Frontal cortex (tissue), 4 donors: Measurements from ENCODE around the gene NUDT17. TPM values are rescaled to one million over a fixed set of nuclear protein-coding genes. Genes with fewer than 3 reads are reported as not detected.

ENCODE experiments used
- DNase-seq, 2 donors: peaks; one replicate each; pipeline ENCODE4 v3.0.0; 2012; ENCODE audit warnings: low spot score in 2 of 2
- FAIRE-seq: peaks from 2 replicates; lab custom pipeline; 2012; peaks lifted over from hg19 to GRCh38; lab: Jason Lieb, UNC
- small RNA-seq: library from RNA; depleted of rRNA; stranded (forward); fragments of <200 nt; gene quantifications from one replicate; pipeline ENCODE3, GENCODE V24; 2014
- total RNA-seq: library from RNA; depleted of rRNA; stranded (reverse); fragments of >200 nt; gene quantifications from one replicate; pipeline ENCODE4 v1.2.3, GENCODE V29; 2014
- donor health status: control.
- donor health status: control.
- donor health status: control.

NUDT17 gene
- total RNA-seq, 1 donor from 2014 or later = 2.4 TPM

GRCh38 chr1:145886390-145886789 is 41.0 kb downstream of the NUDT17 start:
- no peak for FAIRE-seq
- DNase-seq = no peak

GRCh38 chr1:145886816-145887215 is 41.4 kb downstream of the NUDT17 start:
- DNase-seq (no peak), FAIRE-seq (no peak)

- DNase-seq = no peak
- FAIRE-seq = no peak
These were observed 42.2 kb downstream of the NUDT17 start for GRCh38 chr1:145887631-145888030.

GRCh38 chr1:145889722-145890121 is 44.3 kb downstream of the NUDT17 start:
- FAIRE-seq = no peak

GRCh38 chr1:145891143-145891542 is 45.7 kb downstream of the NUDT17 start:
- DNase-seq (no peak), FAIRE-seq (no peak)

More at GRCh38 chr1:145889722-145890121, 44.3 kb downstream of the NUDT17 start:
- no peak for DNase-seq

- no peak for FAIRE-seq
- DNase-seq = peak; percentile 77 to 86
These were observed 46.4 kb downstream of the NUDT17 start for GRCh38 chr1:145891587-145892485.

- DNase-seq (no peak), FAIRE-seq (no peak)
These were observed 47.2 kb downstream of the NUDT17 start for GRCh38 chr1:145892486-145893087.

GRCh38 chr1:145893306-145894055 is 48.1 kb downstream of the NUDT17 start:
- DNase-seq (no peak), FAIRE-seq (no peak)

- no peak for FAIRE-seq
These were observed 50.0 kb downstream of the NUDT17 start for GRCh38 chr1:145895471-145895870.

GRCh38 chr1:145897969-145898368 is 52.5 kb downstream of the NUDT17 start:
- no peak for FAIRE-seq
- no peak for DNase-seq

More at GRCh38 chr1:145895471-145895870, 50.0 kb downstream of the NUDT17 start:
- no peak for DNase-seq

Small RNAs within 50 kb of the gene (small RNA-seq; reads per million reads assigned to genes)
- gene MIR6736 = not detected

Other genes starting within 250 kb of the NUDT17 start
- gene GPR89A, start 237.6 kb upstream of the NUDT17 start, total RNA-seq = 36.3 TPM
- gene PDZK1, start 138.3 kb upstream of the NUDT17 start, total RNA-seq = 0.82 TPM
- not detected for gene CD160, start 126.1 kb upstream of the NUDT17 start, total RNA-seq
- gene RNF115, start 21.5 kb upstream of the NUDT17 start, total RNA-seq = 26.5 TPM
- 30.6 TPM for gene POLR3C, start 21.4 kb upstream of the NUDT17 start, total RNA-seq
- gene PIAS3, start 13.5 kb downstream of the NUDT17 start, total RNA-seq = 6.1 TPM
- 0.82 TPM for gene ANKRD35, start 40.2 kb downstream of the NUDT17 start, total RNA-seq
- gene ITGA10, start 64.4 kb downstream of the NUDT17 start, total RNA-seq = 0.82 TPM
- gene PEX11B, start 73.1 kb downstream of the NUDT17 start, total RNA-seq = 35.5 TPM
- 81.1 TPM for gene RBM8A, start 81.9 kb downstream of the NUDT17 start, total RNA-seq
- gene LIX1L, start 112.4 kb downstream of the NUDT17 start, total RNA-seq = 17.1 TPM
- 1.6 TPM for gene ANKRD34A, start 118.9 kb downstream of the NUDT17 start, total RNA-seq
- 14.7 TPM for gene POLR3GL, start 119.1 kb downstream of the NUDT17 start, total RNA-seq
- 125 TPM for gene TXNIP, start 150.9 kb downstream of the NUDT17 start, total RNA-seq
- gene HJV, start 176.1 kb downstream of the NUDT17 start, total RNA-seq = not detected